CD14-positive monocyte (primary cell): ENCODE data around the gene TAS2R13. TPM values are rescaled to one million over a fixed set of nuclear protein-coding genes. Genes with fewer than 3 reads are reported as not detected.

Source experiments
- DNase-seq, 3 donors: peaks; one replicate each; pipeline ENCODE4 v3.0.0-alpha.2; 2011 to 2022
- H2AFZ ChIP-seq: 2 replicates; pipeline ENCODE4 v1.6.0; 2012; ENCODE audit warnings: mild to moderate bottlenecking, low read depth, low read length, inconsistent platforms; ENCODE audit not compliant: insufficient read depth, poor library complexity, severe bottlenecking
- H3K27ac ChIP-seq, 2 donors: 1 replicate in 1 of 2; 2 replicates in 1 of 2; pipeline ENCODE4 v1.5.1; 2012 to 2013; ENCODE audit warnings: low read length in 2 of 2, control low read depth in 1 of 2, inconsistent platforms in 1 of 2, low read depth in 1 of 2, mild to moderate bottlenecking in 1 of 2
- H3K27me3 ChIP-seq, 2 donors: one replicate each; pipeline versions ENCODE4 v1.6.0 to v1.6.1; 2011 to 2013; ENCODE audit warnings: low read length in 2 of 2; ENCODE audit not compliant: control insufficient read depth in 2 of 2, insufficient read depth in 2 of 2
- H3K36me3 ChIP-seq, 2 donors: replicated peaks in 1 of 2; 1 replicate in 1 of 2; 2 replicates in 1 of 2; pipeline versions ENCODE4 v1.5.1 to v1.6.1; 2012 to 2013; ENCODE audit warnings: low read length in 2 of 2, control low read depth in 1 of 2, inconsistent platforms in 1 of 2, mild to moderate bottlenecking in 1 of 2; ENCODE audit not compliant: insufficient read depth in 2 of 2, control insufficient read depth in 1 of 2
- H3K4me1 ChIP-seq, 2 donors: 1 replicate in 1 of 2; 2 replicates in 1 of 2; pipeline versions ENCODE4 v1.5.1 to v1.6.1; 2012 to 2013; ENCODE audit warnings: low read length in 2 of 2, control low read depth in 1 of 2, inconsistent platforms in 1 of 2, mild to moderate bottlenecking in 1 of 2, moderate library complexity in 1 of 2; ENCODE audit not compliant: insufficient read depth in 2 of 2, control insufficient read depth in 1 of 2
- H3K4me2 ChIP-seq: replicated peaks from 2 replicates; pipeline ENCODE3; 2012; ENCODE audit warnings: low read length, moderate library complexity, mild to moderate bottlenecking; ENCODE audit not compliant: poor library complexity, severe bottlenecking; ENCODE audit errors: extremely low read depth
- H3K4me3 ChIP-seq, 3 experiments: fragments of 200-600 bp in 1 of 3; sonication (generic) in 1 of 3; replicated peaks in 1 of 3; 1 replicate in 2 of 3; 2 replicates in 1 of 3; pipeline ENCODE4 v1.5.1; 2011 to 2013; ENCODE audit warnings: low read length in 3 of 3, mild to moderate bottlenecking in 3 of 3, control low read depth in 2 of 3, low read depth in 2 of 3, inconsistent platforms in 1 of 3, moderate library complexity in 1 of 3
- H3K79me2 ChIP-seq: 2 replicates; pipeline ENCODE4 v1.6.0; 2012; ENCODE audit warnings: mild to moderate bottlenecking, control low read depth, inconsistent platforms, low read length, moderate library complexity; ENCODE audit not compliant: insufficient read depth
- H3K9ac ChIP-seq: 2 replicates; pipeline ENCODE4 v1.6.0; 2017; ENCODE audit warnings: low read length, mild to moderate bottlenecking; ENCODE audit not compliant: insufficient read depth, poor library complexity, severe bottlenecking
- H3K9me3 ChIP-seq, 2 donors: replicated peaks in 1 of 2; 1 replicate in 1 of 2; 2 replicates in 1 of 2; pipeline versions ENCODE4 v1.5.1 to v1.6.1; 2012 to 2013; ENCODE audit warnings: low read length in 2 of 2, control low read depth in 1 of 2; ENCODE audit not compliant: control insufficient read depth in 1 of 2, insufficient read depth in 1 of 2
- H4K20me1 ChIP-seq: 2 replicates; pipeline ENCODE4 v1.6.0; 2012; ENCODE audit warnings: mild to moderate bottlenecking, low read length, control low read depth, moderate library complexity; ENCODE audit not compliant: insufficient read depth
- H3K27ac Mint-ChIP-seq, 7 donors: one replicate each; pipeline ENCODE4 v1.8.0; 2020; ENCODE audit warnings: mild to moderate bottlenecking in 7 of 7, mixed read lengths in 7 of 7, moderate library complexity in 6 of 7, inconsistent platforms in 2 of 7
- H3K27me3 Mint-ChIP-seq, 3 donors: one replicate each; pipeline ENCODE4 v1.8.0; 2021 to 2022; ENCODE audit warnings: low read depth in 3 of 3, mild to moderate bottlenecking in 3 of 3, mixed read lengths in 3 of 3, moderate library complexity in 3 of 3, inconsistent platforms in 1 of 3
- H3K36me3 Mint-ChIP-seq, 2 donors: one replicate each; pipeline ENCODE4 v1.8.0; 2020; ENCODE audit warnings: mixed read lengths in 2 of 2, inconsistent platforms in 1 of 2, mild to moderate bottlenecking in 1 of 2
- H3K4me1 Mint-ChIP-seq: one replicate; pipeline ENCODE4 v1.8.0; 2020; ENCODE audit warnings: mild to moderate bottlenecking, mixed read lengths
- H3K4me3 Mint-ChIP-seq, 2 donors: one replicate each; pipeline ENCODE4 v1.8.0; 2020; ENCODE audit warnings: mild to moderate bottlenecking in 2 of 2, mixed read lengths in 2 of 2, moderate library complexity in 1 of 2
- H3K9me3 Mint-ChIP-seq, 7 donors: one replicate each; pipeline ENCODE4 v1.8.0; 2020 to 2022; ENCODE audit warnings: mixed read lengths in 7 of 7, mild to moderate bottlenecking in 6 of 7, moderate library complexity in 6 of 7, inconsistent platforms in 2 of 7
- CTCF ChIP-seq: fragments of 200-600 bp; IDR thresholded peaks from one replicate; pipeline ENCODE4 v1.8.0; 2022; ENCODE audit warnings: antibody characterized with exemption, mild to moderate bottlenecking
- WGBS: methylation state at CpG from one replicate; pipeline ENCODE4 v1.1.5; 2013; ENCODE audit warnings: missing lambda C conversion rate; ENCODE audit not compliant: insufficient coverage; 5-methylcytosine and 5-hydroxymethylcytosine counted together
- intact Hi-C, 2 donors: fragments of 100-400 bp; cut with micrococcal nuclease; formaldehyde crosslinking; loops; one replicate each; pipeline versions ENCODE4 v1.15.0 to v1.15.1; 2023
- polyA plus RNA-seq, 3 donors: library from polyadenylated mRNA; depleted of rRNA in 1 of 3; unstranded in 2 of 3; stranded (reverse) in 1 of 3; fragments of 300-500 nt in 2 of 3; fragments of >200 nt in 1 of 3; fragmentation: Illumina TruSeq in 2 of 3; gene quantifications; 1 replicate in 2 of 3; 2 replicates in 1 of 3; pipeline ENCODE4 v1.2.3, GENCODE V29; 2012 to 2021

TAS2R13 gene
- polyA plus RNA-seq, 3 donors: not detected

- Mint-ChIP-seq H3K36me3 (peaks cover 0 to 3% of the 10 kb centered on the region in 2 donors), H3K4me3 (no peak overlapping the region), H3K9me3 (peaks cover 1 to 29% (median 23%) of the 10 kb centered on the region in 7 donors), H3K4me1 (peaks cover 3% of the 10 kb centered on the region), H3K27me3 (no peaks in the 10 kb centered on the region), H3K27ac (no peak overlapping the region)
- DNase-seq: no peak
- Histone ChIP-seq H3K36me3 (no peaks in the 10 kb centered on the region), H3K4me3 (no peak overlapping the region), H3K27ac (no peak overlapping the region), H3K4me1 (no peaks in the 10 kb centered on the region), H3K4me2 (no peak overlapping the region), H3K9me3 (peaks cover 6 to 7% of the 10 kb centered on the region in 2 donors), H4K20me1 (no peaks in the 10 kb centered on the region), H3K79me2 (no peaks in the 10 kb centered on the region), H3K27me3 (no peaks in the 10 kb centered on the region), H2AFZ (no peak overlapping the region), H3K9ac (no peak overlapping the region)
- no CpG with 5 or more reads among the region's 2 CpGs for WGBS
- no peak for TF ChIP-seq CTCF
- intact Hi-C loops: no loop called here
Measured at GRCh38 chr12:10943167-10943566, 33.8 kb upstream of the TAS2R13 start.

GRCh38 chr12:10941916-10942607, 32.7 kb upstream of the TAS2R13 start:
- H3K79me2 ChIP-seq: no peaks in the 10 kb centered on the region
- no peak overlapping the region for H3K4me3 Mint-ChIP-seq
- no peak overlapping the region for H3K9ac ChIP-seq
- H3K4me2 ChIP-seq: no peak overlapping the region
- H3K9me3 Mint-ChIP-seq: peaks cover 1 to 21% (median 15%) of the 10 kb centered on the region in 7 donors
- H3K27ac ChIP-seq: no peak overlapping the region
- no peak for DNase-seq
- H3K27me3 Mint-ChIP-seq: no peaks in the 10 kb centered on the region
- H2AFZ ChIP-seq: no peak overlapping the region
- 94% methylated on average over 2 of the region's 4 CpGs for WGBS
- intact Hi-C loops: no loop called here
- no peak overlapping the region for H3K27ac Mint-ChIP-seq
- no peaks in the 10 kb centered on the region for H3K27me3 ChIP-seq
- no peak for TF ChIP-seq CTCF
- H3K4me1 Mint-ChIP-seq: peaks cover 3% of the 10 kb centered on the region
- H3K4me1 ChIP-seq: no peaks in the 10 kb centered on the region
- no peaks in the 10 kb centered on the region for H3K36me3 ChIP-seq
- no peak overlapping the region for H3K4me3 ChIP-seq
- peaks cover 0 to 3% of the 10 kb centered on the region in 2 donors for H3K36me3 Mint-ChIP-seq
- H4K20me1 ChIP-seq: no peaks in the 10 kb centered on the region
- peaks cover 2 to 6% of the 10 kb centered on the region in 2 donors for H3K9me3 ChIP-seq
